Upper lobe of left lung (tissue), 6 donors: ENCODE results near the gene PML. TPM values are rescaled to one million over a fixed set of nuclear protein-coding genes. Genes with fewer than 3 reads are reported as not detected.
A peak's percentile ranks its signal among the peaks of the same experiment; 100 is the strongest.

Experiments used
- ATAC-seq, 2 donors: fragments of 200-7000 bp; cut with Tn5 transposase; one replicate each; pipeline ENCODE4 v1.9.1; 2022; ENCODE audit warnings: mild to moderate bottlenecking in 2 of 2, moderate library complexity in 2 of 2; ENCODE audit not compliant: low FRiP score in 2 of 2
- DNase-seq, 2 donors: peaks; one replicate each; pipeline ENCODE4 v3.0.0-alpha.2; 2019 to 2020
- H3K27ac ChIP-seq, 4 donors: fragments of 200-600 bp; sonication (generic); one replicate each; pipeline ENCODE4 v1.5.1; 2016 to 2019
- H3K27me3 ChIP-seq, 4 donors: fragments of 200-600 bp; sonication (generic); one replicate each; pipeline ENCODE4 v1.5.1; 2017 to 2019
- H3K36me3 ChIP-seq, 4 donors: fragments of 200-600 bp; sonication (generic); one replicate each; pipeline ENCODE4 v1.5.1; 2016 to 2019
- H3K4me1 ChIP-seq, 4 donors: fragments of 200-600 bp; sonication (generic); one replicate each; pipeline ENCODE4 v1.5.1; 2018 to 2019
- H3K4me3 ChIP-seq, 4 donors: fragments of 200-600 bp; sonication (generic); one replicate each; pipeline ENCODE4 v1.5.1; 2017 to 2019; ENCODE audit warnings: mild to moderate bottlenecking in 2 of 4, moderate library complexity in 1 of 4
- H3K9me3 ChIP-seq, 4 donors: fragments of 200-600 bp; sonication (generic); one replicate each; pipeline ENCODE4 v1.5.1; 2018 to 2019
- EP300 ChIP-seq, 4 donors: sonication (generic); formaldehyde crosslinking; IDR thresholded peaks; one replicate each; pipeline ENCODE4 v1.5.1; 2017; ENCODE audit warnings: antibody characterized with exemption in 4 of 4, control low read depth in 2 of 4
- POLR2A ChIP-seq, 4 donors: fragments of 450-650 bp; IDR thresholded peaks; one replicate each; pipeline ENCODE4 v1.5.1; 2016 to 2017; ENCODE audit warnings: antibody characterized with exemption in 4 of 4, mild to moderate bottlenecking in 2 of 4
- POLR2AphosphoS5 ChIP-seq, 2 donors: sonication (generic); formaldehyde crosslinking; IDR thresholded peaks; one replicate each; pipeline ENCODE4 v1.5.1; 2017; ENCODE audit warnings: antibody characterized with exemption in 2 of 2
- WGBS, 2 donors: methylation state at CpG; one replicate each; pipeline ENCODE4 v1.1.5; 2017 to 2018; 5-methylcytosine and 5-hydroxymethylcytosine counted together
- total RNA-seq, 6 donors: library from RNA; depleted of rRNA in 4 of 6; stranded (reverse); fragments of >200 nt in 4 of 6; gene quantifications; one replicate each; pipeline versions ENCODE4 v1.1.0 to v1.2.1, GENCODE V29; 2016 to 2021
- TF ChIP-seq, protein P1 (sequence below), 6 experiments: fragments of 450-650 bp in 4 of 6; fragments of 200-600 bp in 2 of 6; sonication (generic) in 2 of 6; IDR thresholded peaks; one replicate each; pipeline ENCODE4 v1.5.1; 2016 to 2019; ENCODE audit warnings: antibody characterized with exemption in 6 of 6
- donor health status: DM: no; HTN: no; CAD: no; lungs with moderate emphysema.
- donor health status: DM: no; HTN: yes; CAD: no; lungs with severe emphysema.

The PML gene
- total RNA-seq, 6 donors from 2014 or later = 63.1 to 247 (median 92.9) TPM

DNA sequence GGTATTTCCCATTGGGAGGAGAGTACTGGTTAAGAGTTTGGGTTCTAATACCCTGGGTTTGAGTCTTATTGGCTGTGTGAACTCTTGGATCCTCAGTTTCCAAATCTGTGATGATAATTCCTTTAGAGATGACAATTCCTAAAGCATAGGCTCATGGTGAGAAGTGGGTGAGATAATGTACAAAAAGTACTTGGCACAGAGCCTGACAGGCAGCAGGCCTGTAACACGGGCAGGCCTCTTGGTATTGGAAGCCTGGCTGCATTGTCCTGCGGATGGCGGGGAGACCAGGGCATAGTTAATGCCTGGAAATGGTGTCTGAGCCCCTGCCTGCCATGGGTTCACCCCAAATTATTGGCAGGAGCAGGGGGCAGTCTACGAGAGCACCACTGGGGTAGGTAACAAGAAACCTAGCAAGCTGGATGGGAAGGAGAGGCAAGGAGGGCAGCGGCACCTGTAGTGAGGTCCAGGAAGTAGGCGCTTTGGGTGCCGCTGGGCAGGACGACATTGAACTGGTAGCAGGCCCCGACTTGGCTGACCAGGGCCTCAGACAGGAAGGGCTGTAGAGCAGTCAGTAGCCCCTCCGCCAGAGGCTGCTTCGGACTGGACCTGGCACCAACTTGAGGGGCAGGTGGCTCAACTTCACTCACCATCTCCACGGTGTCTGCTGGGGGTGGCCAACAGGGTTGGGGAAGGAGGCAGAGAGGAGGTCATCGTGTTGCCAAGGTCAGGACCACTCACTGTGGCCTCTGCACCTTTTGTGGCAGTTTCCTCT is 10.1 kb upstream of the PML start:
- no peak for DNase-seq
- Histone ChIP-seq H3K4me1 (peaks cover 71 to 84% (median 82%) of the 10 kb centered on the region in 4 donors), H3K27ac (peak overlapping the region; percentile 93 to 99 (median 96)), H3K36me3 (peaks cover 0 to 17% (median 3%) of the 10 kb centered on the region in 4 donors), H3K27me3 (no peaks in the 10 kb centered on the region), H3K4me3 (no peak overlapping the region), H3K9me3 (no peaks in the 10 kb centered on the region)
- TF ChIP-seq POLR2A (IDR thresholded peaks at IDR 0.05) = no peak
- TF ChIP-seq, protein P1, sequence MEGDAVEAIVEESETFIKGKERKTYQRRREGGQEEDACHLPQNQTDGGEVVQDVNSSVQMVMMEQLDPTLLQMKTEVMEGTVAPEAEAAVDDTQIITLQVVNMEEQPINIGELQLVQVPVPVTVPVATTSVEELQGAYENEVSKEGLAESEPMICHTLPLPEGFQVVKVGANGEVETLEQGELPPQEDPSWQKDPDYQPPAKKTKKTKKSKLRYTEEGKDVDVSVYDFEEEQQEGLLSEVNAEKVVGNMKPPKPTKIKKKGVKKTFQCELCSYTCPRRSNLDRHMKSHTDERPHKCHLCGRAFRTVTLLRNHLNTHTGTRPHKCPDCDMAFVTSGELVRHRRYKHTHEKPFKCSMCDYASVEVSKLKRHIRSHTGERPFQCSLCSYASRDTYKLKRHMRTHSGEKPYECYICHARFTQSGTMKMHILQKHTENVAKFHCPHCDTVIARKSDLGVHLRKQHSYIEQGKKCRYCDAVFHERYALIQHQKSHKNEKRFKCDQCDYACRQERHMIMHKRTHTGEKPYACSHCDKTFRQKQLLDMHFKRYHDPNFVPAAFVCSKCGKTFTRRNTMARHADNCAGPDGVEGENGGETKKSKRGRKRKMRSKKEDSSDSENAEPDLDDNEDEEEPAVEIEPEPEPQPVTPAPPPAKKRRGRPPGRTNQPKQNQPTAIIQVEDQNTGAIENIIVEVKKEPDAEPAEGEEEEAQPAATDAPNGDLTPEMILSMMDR (IDR thresholded peaks at IDR 0.05) = no peak
- TF ChIP-seq POLR2AphosphoS5 (IDR thresholded peaks at IDR 0.05) = no peak
- no peak for TF ChIP-seq EP300 (IDR thresholded peaks at IDR 0.05)
- no peak for ATAC-seq
- WGBS, 2 donors = 71 to 80% methylated on average over 13 of the region's 13 CpGs

DNA sequence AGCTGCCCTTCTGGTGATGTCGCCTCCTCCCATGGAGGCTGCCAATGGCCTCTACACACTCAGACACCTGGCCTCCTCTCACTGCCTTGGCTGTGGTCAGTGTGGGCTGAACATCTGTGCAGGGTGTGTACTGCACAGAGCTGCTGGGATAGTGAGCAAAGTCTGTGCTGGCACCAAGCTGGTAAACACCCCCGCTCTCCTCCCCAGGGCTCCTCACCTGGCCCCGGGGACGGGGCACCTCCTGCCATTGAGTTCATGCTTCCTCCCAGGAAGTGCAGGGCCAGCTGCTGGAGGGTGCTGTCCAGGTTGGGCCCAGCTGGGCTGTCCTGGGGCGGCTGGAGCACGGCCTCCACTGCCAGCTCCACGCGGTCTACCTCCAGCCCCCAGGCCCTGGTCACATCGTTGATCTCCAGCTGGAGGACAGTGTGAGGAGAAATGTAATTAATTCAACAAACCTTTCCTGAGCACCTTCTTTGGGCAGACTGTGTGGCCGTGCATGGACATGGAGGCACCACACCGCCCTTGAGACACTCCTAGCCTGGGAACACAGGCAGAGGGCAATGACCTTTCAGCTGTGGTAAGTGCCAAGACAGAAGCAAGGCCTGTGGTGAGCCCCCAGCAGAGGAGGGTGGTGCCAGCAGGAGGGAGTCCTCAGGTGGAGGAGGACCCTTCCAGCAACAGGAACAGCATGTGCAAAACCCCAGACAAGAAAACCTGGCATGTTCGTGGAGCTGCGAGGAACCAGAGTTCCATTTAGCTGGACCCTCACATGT is 9.2 kb upstream of the PML start:
- Histone ChIP-seq H3K9me3 (no peaks in the 10 kb centered on the region), H3K27ac (peak overlapping the region; percentile 93 to 99 (median 96)), H3K27me3 (no peaks in the 10 kb centered on the region), H3K36me3 (peaks cover 0 to 17% (median 3%) of the 10 kb centered on the region in 4 donors), H3K4me3 (no peak overlapping the region), H3K4me1 (peaks cover 79 to 92% (median 90%) of the 10 kb centered on the region in 4 donors)
- TF ChIP-seq, protein P1 (IDR thresholded peaks at IDR 0.05) = no peak
- DNase-seq = peak in 1 of 2 donors; percentile 54
- ATAC-seq = no peak
- 82% methylated on average over 7 to 11 of the region's 13 CpGs for WGBS, 2 donors

DNA sequence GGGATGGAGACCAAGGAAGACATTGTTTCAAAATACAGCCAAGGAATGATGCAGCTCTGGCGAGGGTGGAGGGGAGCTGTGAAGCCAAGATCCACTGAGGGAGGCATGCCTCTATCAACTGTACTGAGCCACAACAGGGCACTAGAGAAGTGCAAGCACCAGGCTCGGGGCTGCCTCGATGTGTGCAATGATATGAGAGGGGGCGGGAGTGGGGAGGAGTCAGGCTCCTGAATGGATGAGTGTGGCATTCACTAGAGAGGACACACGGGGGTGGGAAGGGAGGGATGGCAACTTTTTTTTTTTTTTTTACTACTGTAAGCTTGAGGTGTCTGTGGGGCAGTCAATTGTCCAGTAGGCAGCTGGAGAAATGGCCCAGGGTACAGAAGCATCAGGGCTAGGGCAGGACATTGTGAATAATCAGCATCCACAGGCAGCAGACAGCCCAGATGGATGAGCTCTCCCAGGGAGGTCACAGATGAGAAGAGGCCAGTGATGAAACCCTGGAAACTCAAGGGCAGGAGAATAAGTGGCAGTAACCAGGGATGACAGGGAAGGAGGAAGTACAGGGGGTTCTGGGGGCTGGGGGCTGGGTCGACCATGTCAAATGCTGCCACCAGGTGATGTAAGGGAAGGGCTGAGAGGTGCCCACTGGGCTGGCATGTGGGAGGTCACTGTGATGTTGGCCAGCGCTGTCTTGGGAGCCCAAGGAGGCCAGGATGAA is 8.3 kb upstream of the PML start:
- no peak overlapping the region for H3K4me3 ChIP-seq
- WGBS, 2 donors = 52% methylated on average over 7 of the region's 7 CpGs
- H3K27ac ChIP-seq = peak overlapping the region; percentile 92 to 99 (median 96)
- peaks cover 0 to 17% (median 3%) of the 10 kb centered on the region in 4 donors for H3K36me3 ChIP-seq
- ATAC-seq = no peak
- H3K9me3 ChIP-seq = no peaks in the 10 kb centered on the region
- TF ChIP-seq POLR2A (IDR thresholded peaks at IDR 0.05) = no peak
- no peak for TF ChIP-seq EP300 (IDR thresholded peaks at IDR 0.05)
- TF ChIP-seq, protein P1 (IDR thresholded peaks at IDR 0.05) = no peak
- TF ChIP-seq POLR2AphosphoS5 (IDR thresholded peaks at IDR 0.05) = no peak
- H3K4me1 ChIP-seq = peaks cover 83 to 100% (median 98%) of the 10 kb centered on the region in 4 donors
- DNase-seq = no peak
- no peaks in the 10 kb centered on the region for H3K27me3 ChIP-seq

DNA sequence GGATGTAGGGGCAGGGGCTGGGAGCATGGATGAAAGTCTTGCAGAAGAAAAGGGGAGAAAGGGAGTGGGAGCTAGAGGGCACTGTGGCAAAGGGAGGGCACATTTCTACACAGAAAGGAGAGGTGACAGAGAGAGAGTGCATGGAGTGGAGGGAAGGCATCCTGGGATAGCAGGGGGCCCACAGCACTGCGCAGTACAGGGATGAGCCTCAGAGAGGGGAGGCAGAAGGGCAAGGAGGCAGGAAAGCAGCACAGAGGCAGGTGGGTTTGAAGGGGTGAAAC is 7.8 kb upstream of the PML start:
- ATAC-seq (no peak), DNase-seq (no peak)
- Histone ChIP-seq H3K36me3 (peaks cover 0 to 17% (median 3%) of the 10 kb centered on the region in 4 donors), H3K27ac (peak overlapping the region; percentile 92 to 99 (median 96)), H3K4me1 (peaks cover 83 to 100% (median 98%) of the 10 kb centered on the region in 4 donors), H3K9me3 (no peaks in the 10 kb centered on the region), H3K27me3 (no peaks in the 10 kb centered on the region), H3K4me3 (no peak overlapping the region)
- 96 to 100% methylated on average over 1 of the region's 1 CpG for WGBS, 2 donors
- TF ChIP-seq, protein P1 (IDR thresholded peaks at IDR 0.05) = no peak
- no peak for TF ChIP-seq EP300 (IDR thresholded peaks at IDR 0.05)
- no peak for TF ChIP-seq POLR2A (IDR thresholded peaks at IDR 0.05)
- no peak for TF ChIP-seq POLR2AphosphoS5 (IDR thresholded peaks at IDR 0.05)
